ENCODE data around the gene MYO15B.
A peak's percentile ranks its signal among the peaks of the same experiment; 100 is the strongest.
"Not testable (repeated sequence)": the region's sequence is repeated elsewhere in the genome, so short reads cannot be mapped to it uniquely, and the experiment has no call there.

The MYO15B gene

DNA sequence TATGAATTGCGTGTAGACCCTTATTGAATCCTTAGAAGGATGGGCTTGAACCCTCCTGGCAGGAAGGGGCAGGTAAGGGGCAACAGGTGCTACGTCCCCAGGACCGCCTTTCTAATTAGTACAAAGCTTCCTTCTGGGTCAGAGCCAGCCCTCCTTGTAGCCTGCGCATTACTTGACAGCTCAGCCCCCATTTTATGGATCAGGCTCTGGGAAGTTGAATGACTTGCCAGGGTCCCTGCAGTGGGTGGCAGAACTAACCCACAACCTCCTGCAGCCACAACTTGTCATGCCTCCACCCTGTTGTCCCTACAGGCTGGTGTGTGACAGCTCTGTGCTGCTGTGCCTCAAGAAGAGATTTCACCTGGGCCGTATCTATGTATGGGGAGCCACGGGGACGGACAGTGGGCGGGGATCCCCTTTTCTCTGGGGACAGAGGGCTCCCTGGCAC is 2.7 kb downstream of the MYO15B start:
- H3K36me3 ChIP-seq, result peaks cover 49% of the 10 kb centered on the region
- peaks cover 42% of the 10 kb centered on the region for H3K4me1 ChIP-seq
- peak overlapping the region; percentile 37; the same call in 1 of the 2 replicates for H3K27ac ChIP-seq
- peak overlapping the region; percentile 96 for H3K4me2 ChIP-seq
- H3K9me3 ChIP-seq, result no peaks in the 10 kb centered on the region
- H3K27me3 ChIP-seq, result no peaks in the 10 kb centered on the region
- H3K4me3 ChIP-seq, result peak overlapping the region; percentile 90
- H4K20me1 ChIP-seq, result peaks cover 53% of the 10 kb centered on the region
- H3K9ac ChIP-seq, result peak overlapping the region; percentile 76
- TF ChIP-seq Cebpa-rat (IDR thresholded peaks at IDR 0.05), result no peak

DNA sequence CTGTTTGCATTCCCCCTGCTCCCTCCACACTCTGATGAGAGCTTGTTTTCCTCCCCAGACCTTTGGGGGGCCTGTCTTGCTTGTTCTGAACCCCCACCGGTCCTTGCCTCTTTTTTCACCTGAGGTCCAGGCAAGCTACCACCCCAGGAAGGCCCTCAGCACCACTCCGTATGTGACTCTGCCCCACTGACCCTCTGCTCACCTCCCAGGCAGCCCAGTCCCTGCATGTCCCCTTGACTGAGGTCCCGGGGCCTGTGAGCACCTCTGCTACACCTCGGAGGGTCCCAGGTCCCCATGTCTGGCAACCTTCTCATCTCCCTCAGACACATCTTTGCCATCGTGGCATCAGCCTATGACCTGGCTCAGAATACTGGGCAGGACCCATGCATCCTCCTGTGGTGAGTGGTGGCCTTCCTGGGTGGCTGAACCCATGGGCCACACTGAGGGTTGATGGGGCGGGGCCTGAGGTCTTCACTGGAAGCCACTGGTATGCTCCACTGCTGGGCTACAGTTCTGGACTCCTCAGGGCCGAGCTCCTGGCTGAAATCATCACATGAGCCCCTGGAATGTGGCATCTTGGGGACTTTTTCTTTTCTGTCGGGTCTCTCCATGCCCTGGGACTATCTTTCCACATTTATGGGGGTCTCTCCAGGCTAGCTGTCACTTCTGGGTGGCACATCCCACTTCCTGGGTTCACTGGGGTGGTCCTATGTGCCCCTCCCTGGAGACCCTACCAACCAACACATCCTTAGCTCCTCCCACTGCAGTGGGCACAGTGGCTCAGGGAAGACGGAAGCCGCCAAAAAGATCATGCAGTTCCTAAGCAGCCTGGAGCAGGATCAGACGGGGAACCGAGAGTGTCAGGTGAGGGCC is 3.5 kb downstream of the MYO15B start:
- Histone ChIP-seq H3K4me3 (peak overlapping the region; percentile 90; the same call in 1 of the 2 replicates), H3K9ac (peak overlapping the region; percentile 76; the same call in 1 of the 2 replicates), H3K36me3 (peaks cover 57% of the 10 kb centered on the region), H3K27me3 (no peaks in the 10 kb centered on the region), H3K4me1 (peaks cover 37% of the 10 kb centered on the region), H3K27ac (peak overlapping the region; percentile 37; the same call in 1 of the 2 replicates), H4K20me1 (peaks cover 61% of the 10 kb centered on the region), H3K4me2 (peak overlapping the region; percentile 96), H3K9me3 (no peaks in the 10 kb centered on the region)
- TF ChIP-seq Cebpa-rat (IDR thresholded peaks at IDR 0.05), result no peak

- Histone ChIP-seq H3K4me3 (no peak overlapping the region), H3K4me2 (no peak overlapping the region), H3K9ac (no peak overlapping the region), H3K36me3 (peaks cover 64% of the 10 kb centered on the region), H3K27me3 (no peaks in the 10 kb centered on the region), H3K4me1 (peaks cover 35% of the 10 kb centered on the region), H3K9me3 (no peaks in the 10 kb centered on the region), H3K27ac (no peak overlapping the region), H4K20me1 (peaks cover 68% of the 10 kb centered on the region)
- TF ChIP-seq Cebpa-rat (IDR thresholded peaks at IDR 0.05), result no peak
Measured at GRCh38 chr17:75591722-75592302, 4.2 kb downstream of the MYO15B start.

- peaks cover 71% of the 10 kb centered on the region for H3K36me3 ChIP-seq
- H3K27ac ChIP-seq, result no peak overlapping the region
- H3K4me3 ChIP-seq, result no peak overlapping the region
- peaks cover 28% of the 10 kb centered on the region for H3K4me1 ChIP-seq
- peaks cover 75% of the 10 kb centered on the region for H4K20me1 ChIP-seq
- no peak for TF ChIP-seq Cebpa-rat (IDR thresholded peaks at IDR 0.05)
- H3K4me2 ChIP-seq, result no peak overlapping the region
- H3K9me3 ChIP-seq, result no peaks in the 10 kb centered on the region
- H3K27me3 ChIP-seq, result no peaks in the 10 kb centered on the region
- no peak overlapping the region for H3K9ac ChIP-seq
Measured at GRCh38 chr17:75592348-75593020, 4.9 kb downstream of the MYO15B start.

DNA sequence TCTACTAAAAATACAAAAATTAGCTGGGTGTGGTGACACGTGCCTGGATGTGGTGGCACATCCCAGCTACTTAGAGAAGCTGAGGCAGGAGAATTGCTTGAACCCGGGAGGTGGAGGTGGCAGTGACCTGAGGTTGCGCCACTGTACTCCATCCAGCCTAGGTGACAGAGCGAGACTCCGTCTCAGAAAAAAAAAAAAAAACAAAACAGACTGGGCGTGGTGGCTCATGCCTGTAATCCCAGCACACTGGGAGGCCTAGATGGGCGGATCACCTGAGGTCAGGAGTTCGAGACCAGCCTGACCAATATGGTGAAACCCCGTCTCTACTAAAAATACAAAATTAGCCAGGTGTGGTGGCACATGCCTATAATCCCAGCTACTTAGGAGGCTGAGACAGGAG is 5.8 kb downstream of the MYO15B start:
- not testable (repeated sequence) for H3K27me3 ChIP-seq, H3K4me2 ChIP-seq, H3K9ac ChIP-seq, H3K27ac ChIP-seq, H3K9me3 ChIP-seq, H3K4me3 ChIP-seq
- Histone ChIP-seq H3K4me1 (peaks cover 23% of the 10 kb centered on the region), H3K36me3 (peaks cover 72% of the 10 kb centered on the region), H4K20me1 (peaks cover 76% of the 10 kb centered on the region)

DNA sequence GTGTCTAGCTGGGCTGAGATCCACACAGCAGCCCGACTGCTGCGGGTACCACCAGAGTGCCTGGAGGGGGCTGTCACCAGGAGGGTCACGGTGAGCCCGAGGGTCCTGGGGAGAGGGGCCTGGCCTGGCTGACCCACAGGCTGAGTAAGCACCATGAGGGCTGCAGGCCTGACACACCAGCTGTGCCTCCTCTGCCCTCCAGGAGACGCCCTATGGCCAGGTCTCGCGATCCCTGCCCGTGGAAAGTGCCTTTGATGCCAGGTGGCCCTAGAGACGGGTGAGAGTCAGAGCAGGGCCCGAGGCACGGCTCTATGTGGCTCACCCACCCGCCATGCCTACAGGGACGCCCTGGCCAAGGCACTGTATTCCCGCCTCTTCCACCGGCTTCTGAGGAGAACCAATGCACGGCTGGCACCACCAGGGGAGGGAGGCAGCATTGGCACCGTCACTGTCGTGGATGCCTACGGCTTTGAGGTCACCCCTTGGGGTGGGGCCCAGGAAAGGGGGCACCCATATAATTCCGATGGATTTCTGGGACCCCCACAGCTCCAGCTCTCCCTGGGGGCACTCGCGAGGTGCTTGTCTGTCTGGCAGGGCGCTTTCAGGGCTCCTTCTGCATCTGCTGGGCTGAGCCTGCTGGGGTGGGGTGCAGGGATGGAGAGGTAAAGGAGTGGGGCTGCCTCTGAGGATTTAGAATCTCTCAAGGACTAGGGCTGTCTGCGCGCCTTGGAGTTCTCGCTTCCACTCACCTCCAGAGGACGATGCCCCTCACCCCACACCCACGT is 7.1 kb downstream of the MYO15B start:
- Histone ChIP-seq H3K4me2 (no peak overlapping the region), H3K36me3 (peaks cover 72% of the 10 kb centered on the region), H3K27me3 (no peaks in the 10 kb centered on the region), H3K4me1 (peaks cover 21% of the 10 kb centered on the region), H3K9me3 (no peaks in the 10 kb centered on the region), H4K20me1 (peaks cover 83% of the 10 kb centered on the region), H3K27ac (no peak overlapping the region), H3K9ac (no peak overlapping the region), H3K4me3 (no peak overlapping the region)
- TF ChIP-seq Cebpa-rat (IDR thresholded peaks at IDR 0.05), result no peak

DNA sequence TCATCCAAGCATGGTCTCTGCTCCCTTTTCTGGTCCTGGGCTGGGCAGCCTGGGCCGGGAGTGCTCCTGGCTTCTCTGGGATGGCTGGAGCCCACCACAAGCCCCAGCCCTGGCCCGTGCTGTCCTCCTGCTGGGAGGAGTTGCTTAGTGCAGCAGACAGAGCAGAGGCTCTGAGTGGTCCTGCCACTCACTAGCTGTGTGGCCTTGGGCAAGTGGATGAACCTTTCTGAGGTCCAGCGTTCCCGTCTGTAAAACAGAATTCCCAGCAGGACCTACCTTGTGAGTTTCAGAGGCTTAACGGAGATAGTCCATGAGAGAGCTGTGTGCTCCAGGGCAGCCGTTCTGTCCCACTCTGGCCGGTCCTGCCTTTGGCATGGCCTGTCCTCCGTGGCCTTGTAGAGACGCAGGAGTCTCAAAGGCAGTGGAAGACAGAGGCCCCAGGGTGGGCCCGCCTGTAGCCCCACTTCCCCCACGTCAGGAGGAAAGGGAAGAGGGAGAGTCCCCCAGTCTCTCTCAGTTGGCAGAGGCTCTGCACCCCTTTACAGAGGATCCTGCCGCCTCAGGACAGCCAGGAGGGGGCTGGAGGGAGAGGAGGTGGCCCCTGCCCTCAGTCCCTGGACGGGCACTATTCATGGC is 7.8 kb downstream of the MYO15B start:
- Histone ChIP-seq H3K9ac (no peak overlapping the region), H3K27ac (no peak overlapping the region), H4K20me1 (peaks cover 76% of the 10 kb centered on the region), H3K4me3 (no peak overlapping the region), H3K36me3 (peaks cover 67% of the 10 kb centered on the region), H3K4me2 (no peak overlapping the region), H3K27me3 (no peaks in the 10 kb centered on the region), H3K9me3 (no peaks in the 10 kb centered on the region), H3K4me1 (peaks cover 14% of the 10 kb centered on the region)
- no peak for TF ChIP-seq Cebpa-rat (IDR thresholded peaks at IDR 0.05)

- Histone ChIP-seq H3K9ac (no peak overlapping the region), H3K27ac (no peak overlapping the region), H4K20me1 (peaks cover 71% of the 10 kb centered on the region), H3K9me3 (no peaks in the 10 kb centered on the region), H3K4me1 (peaks cover 9% of the 10 kb centered on the region), H3K4me2 (no peak overlapping the region), H3K36me3 (peaks cover 61% of the 10 kb centered on the region), H3K4me3 (no peak overlapping the region), H3K27me3 (no peaks in the 10 kb centered on the region)
- TF ChIP-seq Cebpa-rat (IDR thresholded peaks at IDR 0.05), result no peak
Measured at GRCh38 chr17:75595920-75596313, 8.3 kb downstream of the MYO15B start.
